PFSK-1 (cell line): ENCODE data around the gene RPUSD3.

Experiments
- POLR2AphosphoS5 ChIP-seq: IDR thresholded peaks from 2 replicates; pipeline ENCODE4 v1.6.1; 2012; ENCODE audit warnings: low read depth, mild to moderate bottlenecking, control low read depth, low read length, moderate library complexity
- REST ChIP-seq, 2 experiments: IDR thresholded peaks; 2 replicates each; pipeline versions ENCODE4 v1.6.1 to v1.8.0; 2011 to 2012; ENCODE audit warnings: low read depth in 2 of 2, low read length in 2 of 2, control low read depth in 1 of 2, inconsistent platforms in 1 of 2, mild to moderate bottlenecking in 1 of 2, moderate library complexity in 1 of 2; ENCODE audit not compliant: insufficient read depth in 1 of 2
- SIN3A ChIP-seq: IDR thresholded peaks from 2 replicates; pipeline ENCODE4 v1.6.1; 2012; ENCODE audit warnings: mild to moderate bottlenecking, low read length, moderate library complexity, borderline replicate concordance; ENCODE audit not compliant: insufficient read depth
- TAF1 ChIP-seq: IDR thresholded peaks from 2 replicates; pipeline ENCODE4 v1.6.1; 2012; ENCODE audit warnings: low read length, control low read depth, borderline replicate concordance; ENCODE audit not compliant: insufficient read depth

- TF ChIP-seq SIN3A (no peak), TAF1 (no peak), POLR2AphosphoS5 (no peak), REST (IDR thresholded peaks at IDR 0.05; ENCODE audit: insufficient read depth in 1 of 2, low read depth in 2 of 2, low read length in 2 of 2) (no peak)
Observed at GRCh38 chr3:9820543-9820942, 23.3 kb downstream of the RPUSD3 start.
